PFSK-1 (cell line): ENCODE data around the gene ABHD15. TPM values are rescaled to one million over a fixed set of nuclear protein-coding genes. Genes with fewer than 3 reads are reported as not detected.

ENCODE experiments used
- FOXP2 ChIP-seq: optimal IDR thresholded peaks from 2 replicates; pipeline ENCODE3; 2011; ENCODE audit warnings: borderline replicate concordance, control low read depth, inconsistent platforms; ENCODE audit not compliant: insufficient read depth; ENCODE audit errors: extremely low read length, extremely low read depth
- POLR2AphosphoS5 ChIP-seq: IDR thresholded peaks from 2 replicates; pipeline ENCODE4 v1.6.1; 2012; ENCODE audit warnings: low read depth, mild to moderate bottlenecking, control low read depth, low read length, moderate library complexity
- SIN3A ChIP-seq: IDR thresholded peaks from 2 replicates; pipeline ENCODE4 v1.6.1; 2012; ENCODE audit warnings: mild to moderate bottlenecking, low read length, moderate library complexity, borderline replicate concordance; ENCODE audit not compliant: insufficient read depth
- TAF1 ChIP-seq: IDR thresholded peaks from 2 replicates; pipeline ENCODE4 v1.6.1; 2012; ENCODE audit warnings: low read length, control low read depth, borderline replicate concordance; ENCODE audit not compliant: insufficient read depth
- polyA plus RNA-seq: library from polyadenylated mRNA; unstranded; fragments of >200 nt; gene quantifications from one replicate; pipeline ENCODE4 v1.2.1, GENCODE V29; 2012; ENCODE audit warnings: low read depth, missing spikeins; ENCODE audit not compliant: insufficient read length
- TF ChIP-seq, protein P1 (sequence below), 2 experiments: IDR thresholded peaks; 2 replicates each; pipeline versions ENCODE4 v1.6.1 to v1.8.0; 2011 to 2012; ENCODE audit warnings: low read depth in 2 of 2, low read length in 2 of 2, control low read depth in 1 of 2, inconsistent platforms in 1 of 2, mild to moderate bottlenecking in 1 of 2, moderate library complexity in 1 of 2; ENCODE audit not compliant: insufficient read depth in 1 of 2

The ABHD15 gene, protein sequence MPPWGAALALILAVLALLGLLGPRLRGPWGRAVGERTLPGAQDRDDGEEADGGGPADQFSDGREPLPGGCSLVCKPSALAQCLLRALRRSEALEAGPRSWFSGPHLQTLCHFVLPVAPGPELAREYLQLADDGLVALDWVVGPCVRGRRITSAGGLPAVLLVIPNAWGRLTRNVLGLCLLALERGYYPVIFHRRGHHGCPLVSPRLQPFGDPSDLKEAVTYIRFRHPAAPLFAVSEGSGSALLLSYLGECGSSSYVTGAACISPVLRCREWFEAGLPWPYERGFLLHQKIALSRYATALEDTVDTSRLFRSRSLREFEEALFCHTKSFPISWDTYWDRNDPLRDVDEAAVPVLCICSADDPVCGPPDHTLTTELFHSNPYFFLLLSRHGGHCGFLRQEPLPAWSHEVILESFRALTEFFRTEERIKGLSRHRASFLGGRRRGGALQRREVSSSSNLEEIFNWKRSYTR
- 2.8 TPM for polyA plus RNA-seq

- TF ChIP-seq POLR2AphosphoS5: no peak
- TF ChIP-seq, protein P1, sequence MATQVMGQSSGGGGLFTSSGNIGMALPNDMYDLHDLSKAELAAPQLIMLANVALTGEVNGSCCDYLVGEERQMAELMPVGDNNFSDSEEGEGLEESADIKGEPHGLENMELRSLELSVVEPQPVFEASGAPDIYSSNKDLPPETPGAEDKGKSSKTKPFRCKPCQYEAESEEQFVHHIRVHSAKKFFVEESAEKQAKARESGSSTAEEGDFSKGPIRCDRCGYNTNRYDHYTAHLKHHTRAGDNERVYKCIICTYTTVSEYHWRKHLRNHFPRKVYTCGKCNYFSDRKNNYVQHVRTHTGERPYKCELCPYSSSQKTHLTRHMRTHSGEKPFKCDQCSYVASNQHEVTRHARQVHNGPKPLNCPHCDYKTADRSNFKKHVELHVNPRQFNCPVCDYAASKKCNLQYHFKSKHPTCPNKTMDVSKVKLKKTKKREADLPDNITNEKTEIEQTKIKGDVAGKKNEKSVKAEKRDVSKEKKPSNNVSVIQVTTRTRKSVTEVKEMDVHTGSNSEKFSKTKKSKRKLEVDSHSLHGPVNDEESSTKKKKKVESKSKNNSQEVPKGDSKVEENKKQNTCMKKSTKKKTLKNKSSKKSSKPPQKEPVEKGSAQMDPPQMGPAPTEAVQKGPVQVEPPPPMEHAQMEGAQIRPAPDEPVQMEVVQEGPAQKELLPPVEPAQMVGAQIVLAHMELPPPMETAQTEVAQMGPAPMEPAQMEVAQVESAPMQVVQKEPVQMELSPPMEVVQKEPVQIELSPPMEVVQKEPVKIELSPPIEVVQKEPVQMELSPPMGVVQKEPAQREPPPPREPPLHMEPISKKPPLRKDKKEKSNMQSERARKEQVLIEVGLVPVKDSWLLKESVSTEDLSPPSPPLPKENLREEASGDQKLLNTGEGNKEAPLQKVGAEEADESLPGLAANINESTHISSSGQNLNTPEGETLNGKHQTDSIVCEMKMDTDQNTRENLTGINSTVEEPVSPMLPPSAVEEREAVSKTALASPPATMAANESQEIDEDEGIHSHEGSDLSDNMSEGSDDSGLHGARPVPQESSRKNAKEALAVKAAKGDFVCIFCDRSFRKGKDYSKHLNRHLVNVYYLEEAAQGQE (IDR thresholded peaks at IDR 0.05; ENCODE audit: insufficient read depth in 1 of 2, low read depth in 2 of 2, low read length in 2 of 2): no peak
- no peak for TF ChIP-seq TAF1
- TF ChIP-seq SIN3A: no peak
- TF ChIP-seq FOXP2: no peak
Observed at GRCh38 chr17:29566473-29567303, at the start of gene ABHD15. Gene ABHD15 (minus strand): TSS chr17:29567037. CDS start chr17:29566966, 71 bp downstream.

DNA sequence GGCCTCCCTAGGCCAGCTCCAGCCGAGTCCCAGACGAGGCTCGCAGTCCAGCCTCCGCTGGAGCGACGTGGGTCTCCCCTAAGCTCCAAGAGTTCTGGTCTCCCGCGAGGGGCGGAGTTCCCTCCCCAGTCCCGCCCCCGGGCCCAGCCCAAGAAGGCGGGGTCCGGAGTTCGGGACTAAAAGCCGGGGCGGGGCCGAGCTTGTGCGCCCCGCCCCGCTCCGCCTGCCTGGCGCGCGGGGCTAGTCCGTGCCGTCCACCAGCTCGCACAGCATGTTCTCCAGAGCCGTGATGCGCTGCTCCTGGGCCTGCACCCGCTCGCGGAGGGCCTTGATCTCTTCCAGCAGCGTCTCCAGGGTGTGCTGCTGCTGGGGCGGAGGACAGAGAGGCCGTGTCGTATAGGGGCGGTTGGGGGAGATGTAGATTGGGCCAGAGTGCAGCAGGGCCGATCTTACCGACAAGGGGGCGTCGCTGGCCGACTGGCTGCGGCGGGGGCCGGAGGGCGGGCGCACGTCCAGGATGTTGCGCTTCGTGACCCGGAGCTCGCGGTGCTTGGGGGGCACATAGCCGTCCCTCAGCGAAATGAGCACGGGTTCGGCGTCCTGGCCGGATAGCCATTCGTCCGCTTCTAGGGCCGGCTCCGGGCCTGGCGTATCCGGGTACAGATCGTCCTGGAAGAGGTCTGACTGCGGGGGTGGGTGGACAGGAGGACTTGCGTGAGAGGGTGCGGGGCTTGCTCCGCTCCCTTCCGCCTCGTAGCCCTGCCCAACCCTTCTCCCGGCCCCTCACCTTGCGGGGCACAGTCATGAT is 48.9 kb upstream of the ABHD15 start:
- TF ChIP-seq FOXP2 (no peak), POLR2AphosphoS5 (no peak), SIN3A (no peak), TAF1 (no peak)
- TF ChIP-seq, protein P1 (IDR thresholded peaks at IDR 0.05; ENCODE audit: insufficient read depth in 1 of 2, low read depth in 2 of 2, low read length in 2 of 2): no peak

DNA sequence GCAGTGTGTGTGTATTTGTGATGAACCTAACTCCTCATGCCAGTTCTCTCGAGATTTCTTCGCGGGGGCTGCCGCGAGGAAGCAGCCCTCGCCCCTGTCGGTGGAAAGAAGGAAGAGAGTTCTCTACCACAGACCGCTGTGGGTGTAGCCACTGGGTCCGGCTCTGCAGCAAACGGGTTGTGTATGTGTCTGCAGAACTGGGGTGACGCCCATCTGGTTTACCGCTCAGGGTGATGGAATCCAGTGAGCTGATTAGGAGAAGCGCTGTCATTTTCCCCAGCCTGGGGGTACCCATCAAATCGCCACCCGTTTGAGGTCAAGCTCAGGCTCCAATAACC is 48.2 kb upstream of the ABHD15 start:
- TF ChIP-seq TAF1 (no peak), SIN3A (no peak), FOXP2 (no peak), POLR2AphosphoS5 (no peak)
- TF ChIP-seq, protein P1 (IDR thresholded peaks at IDR 0.05; ENCODE audit: insufficient read depth in 1 of 2, low read depth in 2 of 2, low read length in 2 of 2): no peak

DNA sequence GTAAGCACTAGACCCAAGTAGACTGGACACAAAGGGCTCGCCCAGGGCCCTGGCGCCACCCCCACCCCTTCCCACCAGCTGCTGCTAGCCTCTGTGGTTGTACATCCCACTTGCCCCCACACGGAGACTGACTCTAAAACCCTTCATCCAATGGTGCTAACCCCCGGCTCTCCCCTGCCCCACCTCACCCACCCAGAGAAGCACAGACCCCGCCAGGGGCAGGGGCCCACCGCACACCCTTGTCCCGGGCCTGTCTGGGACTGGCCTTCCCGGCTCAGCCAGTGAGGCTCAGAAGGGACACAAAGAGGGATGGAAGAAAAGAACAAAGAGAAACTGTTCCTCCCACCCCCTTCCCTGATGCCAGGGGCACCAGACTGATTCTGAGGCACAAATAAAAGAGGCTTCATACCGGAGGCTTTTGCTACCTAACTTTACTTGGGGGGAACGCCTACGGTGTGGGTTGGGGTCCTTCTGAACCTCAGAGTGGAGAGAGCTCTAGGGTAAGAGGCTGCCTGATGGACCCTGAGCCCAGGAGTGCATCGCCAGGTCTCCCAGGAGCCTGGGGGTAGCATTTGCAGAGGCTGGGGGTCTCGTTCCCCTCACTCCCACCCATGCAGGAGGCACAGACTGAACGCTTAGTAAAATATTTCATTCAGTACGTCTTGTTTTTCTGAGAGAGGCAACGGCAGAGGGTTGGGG is 47.7 kb upstream of the ABHD15 start:
- TF ChIP-seq SIN3A: no peak
- TF ChIP-seq, protein P1 (IDR thresholded peaks at IDR 0.05; ENCODE audit: insufficient read depth in 1 of 2, low read depth in 2 of 2, low read length in 2 of 2): no peak
- no peak for TF ChIP-seq FOXP2
- no peak for TF ChIP-seq TAF1
- no peak for TF ChIP-seq POLR2AphosphoS5
